Keratinocyte (primary cell): ENCODE results near the gene CCNJ. TPM values are rescaled to one million over a fixed set of nuclear protein-coding genes. Genes with fewer than 3 reads are reported as not detected.

Experiments used
- DNase-seq: peaks from one replicate; pipeline ENCODE4 v3.0.0-alpha.2; 2011; ENCODE audit warnings: low read depth, missing footprints, low spot score
- FAIRE-seq: peaks from 2 replicates; lab custom pipeline; 2011; peaks lifted over from hg19 to GRCh38; lab: Jason Lieb, UNC
- H2AFZ ChIP-seq: 2 replicates; pipeline ENCODE4 v1.6.0; 2012; ENCODE audit warnings: low read length, control low read depth, inconsistent platforms; ENCODE audit not compliant: control insufficient read depth
- H3K27ac ChIP-seq: 2 replicates; pipeline ENCODE4 v1.5.1; 2011; ENCODE audit warnings: low read length; ENCODE audit not compliant: control insufficient read depth, insufficient read depth
- H3K27me3 ChIP-seq: 3 replicates; pipeline ENCODE4 v1.6.0; 2011; ENCODE audit warnings: low read length; ENCODE audit not compliant: control insufficient read depth, insufficient read depth; ENCODE audit errors: extremely low read depth
- H3K36me3 ChIP-seq, 2 experiments: 2 replicates in 1 of 2; 3 replicates in 1 of 2; pipeline ENCODE4 v1.5.1; 2011; ENCODE audit warnings: low read length in 2 of 2, mild to moderate bottlenecking in 1 of 2; ENCODE audit not compliant: control insufficient read depth in 2 of 2, insufficient read depth in 2 of 2; ENCODE audit errors: extremely low read depth in 1 of 2
- H3K4me1 ChIP-seq: 3 replicates; pipeline ENCODE4 v1.5.1; 2011; ENCODE audit warnings: low read length; ENCODE audit not compliant: control insufficient read depth, insufficient read depth; ENCODE audit errors: extremely low read depth
- H3K4me2 ChIP-seq: 3 replicates; pipeline ENCODE4 v1.6.0; 2011; ENCODE audit warnings: low read depth, low read length; ENCODE audit not compliant: control insufficient read depth, insufficient read depth; ENCODE audit errors: extremely low read depth
- H3K4me3 ChIP-seq, 3 experiments: fragments of 200-600 bp in 1 of 3; sonication (generic) in 1 of 3; 2 replicates in 2 of 3; 3 replicates in 1 of 3; pipeline ENCODE4 v1.5.1; 2011 to 2016; ENCODE audit warnings: low read length in 3 of 3, mild to moderate bottlenecking in 3 of 3, control low read depth in 2 of 3, inconsistent platforms in 1 of 3, low read depth in 1 of 3, mixed read lengths in 1 of 3, mixed run types in 1 of 3, moderate library complexity in 1 of 3; ENCODE audit not compliant: control insufficient read depth in 2 of 3, insufficient read depth in 2 of 3; ENCODE audit errors: extremely low read depth in 1 of 3
- H3K79me2 ChIP-seq: 2 replicates; pipeline ENCODE4 v1.6.0; 2012; ENCODE audit warnings: low read length; ENCODE audit not compliant: control insufficient read depth, insufficient read depth
- H3K9ac ChIP-seq: 3 replicates; pipeline ENCODE4 v1.6.0; 2011; ENCODE audit warnings: low read length; ENCODE audit not compliant: control insufficient read depth, insufficient read depth; ENCODE audit errors: extremely low read depth
- H3K9me1 ChIP-seq: 3 replicates; pipeline ENCODE4 v1.6.0; 2011; ENCODE audit warnings: low read length; ENCODE audit not compliant: control insufficient read depth, insufficient read depth; ENCODE audit errors: extremely low read depth
- H3K9me3 ChIP-seq: 2 replicates; pipeline ENCODE4 v1.5.1; 2012; ENCODE audit warnings: low read depth, low read length; ENCODE audit not compliant: control insufficient read depth
- H4K20me1 ChIP-seq: 3 replicates; pipeline ENCODE4 v1.6.0; 2011; ENCODE audit warnings: low read length; ENCODE audit not compliant: control insufficient read depth, insufficient read depth; ENCODE audit errors: extremely low read depth
- CTCF ChIP-seq, 3 experiments: IDR thresholded peaks in 1 of 3; conservative IDR thresholded peaks in 1 of 3; optimal IDR thresholded peaks in 1 of 3; 2 replicates in 2 of 3; 3 replicates in 1 of 3; pipeline versions ENCODE3 to v1.5.1; 2011; ENCODE audit warnings: low read length in 3 of 3, mild to moderate bottlenecking in 3 of 3, moderate library complexity in 2 of 3, control low read depth in 1 of 3, inconsistent platforms in 1 of 3; ENCODE audit not compliant: insufficient read depth in 2 of 3; ENCODE audit errors: extremely low read depth in 1 of 3
- EZH2 ChIP-seq: IDR thresholded peaks from one replicate; pipeline ENCODE4 v1.6.1; 2012; ENCODE audit warnings: inconsistent platforms, mild to moderate bottlenecking, low read length, moderate library complexity
- dilution Hi-C: fragments of 300-500 bp; cut with MboI; formaldehyde crosslinking; loops from one replicate; pipeline ENCODE4 v1.7.0; 2020; ENCODE audit warnings: low sequenced_read_pairs; ENCODE audit not compliant: extremely low pct_ligation_motif_present
- polyA plus RNA-seq, 5 experiments: library from polyadenylated mRNA; depleted of rRNA in 3 of 5; stranded (reverse) in 3 of 5; stranded (forward) in 1 of 5; unstranded in 1 of 5; fragments of >200 nt; gene quantifications; 1 replicate in 1 of 5; 2 replicates in 3 of 5; 3 replicates in 1 of 5; pipeline versions ENCODE4 v1.2.1 to v1.2.3, GENCODE V29; 2011 to 2012; ENCODE audit warnings: missing spikeins in 2 of 5, low read depth in 1 of 5, low replicate concordance in 1 of 5

CCNJ gene
- polyA plus RNA-seq, 1 donor (not counting 4 experiments of a cell fraction or from before 2014, with no cell fraction given), result 7.8 TPM

GRCh38 chr10:96061232-96061631 lies 17.8 kb downstream of the CCNJ start:
- H3K4me3 ChIP-seq, result no peak overlapping the region

GRCh38 chr10:96072674-96073073 lies 29.3 kb downstream of the CCNJ start:
- dilution Hi-C loops, result no loop called here
- Histone ChIP-seq H3K27me3 (no peaks in the 10 kb centered on the region), H3K4me1 (peaks cover 6% of the 10 kb centered on the region), H3K4me3 (no peak overlapping the region), H3K36me3 (no peaks in the 10 kb centered on the region), H4K20me1 (no peaks in the 10 kb centered on the region), H3K9ac (no peak overlapping the region), H3K9me1 (no peaks in the 10 kb centered on the region), H3K4me2 (no peak overlapping the region), H3K9me3 (no peaks in the 10 kb centered on the region), H2AFZ (no peak overlapping the region), H3K79me2 (no peaks in the 10 kb centered on the region), H3K27ac (no peak overlapping the region)
- no peak for DNase-seq
- no peak for FAIRE-seq
- no peak for TF ChIP-seq CTCF (optimal IDR thresholded peaks at IDR 0.05 in 1 of 3, IDR thresholded peaks at IDR 0.05 in 1 of 3, conservative IDR thresholded peaks at IDR 0.05 in 1 of 3; ENCODE audit: extremely low read depth in 1 of 3, insufficient read depth in 2 of 3, low read length in 3 of 3)
- no peak for TF ChIP-seq EZH2

More at GRCh38 chr10:96061232-96061631, 17.8 kb downstream of the CCNJ start:
- Histone ChIP-seq H3K4me1 (no peaks in the 10 kb centered on the region), H3K27ac (no peak overlapping the region), H3K9ac (no peak overlapping the region), H3K4me2 (no peak overlapping the region), H4K20me1 (no peaks in the 10 kb centered on the region), H3K27me3 (no peaks in the 10 kb centered on the region), H3K79me2 (no peaks in the 10 kb centered on the region), H3K9me1 (no peaks in the 10 kb centered on the region), H3K9me3 (no peaks in the 10 kb centered on the region), H3K36me3 (peaks cover 3 to 10% of the 10 kb centered on the region in 2 experiments), H2AFZ (no peak overlapping the region)
- FAIRE-seq (no peak), DNase-seq (no peak)
- dilution Hi-C loops, result no loop called here
- TF ChIP-seq EZH2 (no peak), CTCF (optimal IDR thresholded peaks at IDR 0.05 in 1 of 3, IDR thresholded peaks at IDR 0.05 in 1 of 3, conservative IDR thresholded peaks at IDR 0.05 in 1 of 3; ENCODE audit: extremely low read depth in 1 of 3, insufficient read depth in 2 of 3, low read length in 3 of 3) (no peak)
